ENCODE results near the gene ANKRD60. TPM values are rescaled to one million over a fixed set of nuclear protein-coding genes. Genes with fewer than 3 reads are reported as not detected.

ANKRD60 gene
- total RNA-seq, 2 donors from 2014 or later, result not detected

DNA sequence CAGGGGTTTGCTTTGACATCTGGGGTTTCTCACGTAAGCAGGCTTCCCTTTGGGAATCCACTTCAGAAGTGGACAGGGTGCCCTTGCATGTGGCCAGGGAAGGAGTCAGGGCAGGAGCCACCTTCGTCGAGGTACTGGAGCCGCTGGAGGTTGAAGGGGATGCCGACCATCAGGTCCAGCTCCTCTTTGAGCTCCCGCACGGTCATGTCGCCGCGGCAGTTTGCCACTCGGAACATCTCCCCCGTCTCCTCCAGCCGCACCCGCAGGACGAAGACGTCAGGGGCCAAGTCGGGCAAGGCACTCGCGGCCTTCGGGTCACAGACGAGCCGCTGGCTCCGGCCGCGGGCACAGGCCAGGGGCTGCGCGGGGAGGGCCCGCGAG is 360 bp downstream of the ANKRD60 start:
- Histone ChIP-seq H3K36me3 (ENCODE audit: control insufficient read depth, insufficient read depth, low read length) (peaks cover 13% of the 10 kb centered on the region), H3K27me3 (ENCODE audit: control insufficient read depth, insufficient read depth, low read length, poor library complexity, severe bottlenecking) (peaks cover 42% of the 10 kb centered on the region), H3K4me1 (ENCODE audit: control insufficient read depth, insufficient read depth, low read length) (peaks cover 3% of the 10 kb centered on the region), H3K27ac (ENCODE audit: low read depth, low read length) (no peak overlapping the region), H3K9ac (ENCODE audit: extremely low read depth, low read length, poor library complexity, severe bottlenecking) (no peak overlapping the region), H3K9me3 (ENCODE audit: control insufficient read depth, low read length) (no peaks in the 10 kb centered on the region), H3K4me3 (ENCODE audit: low read length) (no peak overlapping the region)
- H3K4me1 Mint-ChIP-seq, result peaks cover 21% of the 10 kb centered on the region
- TF ChIP-seq, protein P1, sequence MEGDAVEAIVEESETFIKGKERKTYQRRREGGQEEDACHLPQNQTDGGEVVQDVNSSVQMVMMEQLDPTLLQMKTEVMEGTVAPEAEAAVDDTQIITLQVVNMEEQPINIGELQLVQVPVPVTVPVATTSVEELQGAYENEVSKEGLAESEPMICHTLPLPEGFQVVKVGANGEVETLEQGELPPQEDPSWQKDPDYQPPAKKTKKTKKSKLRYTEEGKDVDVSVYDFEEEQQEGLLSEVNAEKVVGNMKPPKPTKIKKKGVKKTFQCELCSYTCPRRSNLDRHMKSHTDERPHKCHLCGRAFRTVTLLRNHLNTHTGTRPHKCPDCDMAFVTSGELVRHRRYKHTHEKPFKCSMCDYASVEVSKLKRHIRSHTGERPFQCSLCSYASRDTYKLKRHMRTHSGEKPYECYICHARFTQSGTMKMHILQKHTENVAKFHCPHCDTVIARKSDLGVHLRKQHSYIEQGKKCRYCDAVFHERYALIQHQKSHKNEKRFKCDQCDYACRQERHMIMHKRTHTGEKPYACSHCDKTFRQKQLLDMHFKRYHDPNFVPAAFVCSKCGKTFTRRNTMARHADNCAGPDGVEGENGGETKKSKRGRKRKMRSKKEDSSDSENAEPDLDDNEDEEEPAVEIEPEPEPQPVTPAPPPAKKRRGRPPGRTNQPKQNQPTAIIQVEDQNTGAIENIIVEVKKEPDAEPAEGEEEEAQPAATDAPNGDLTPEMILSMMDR (conservative IDR thresholded peaks at IDR 0.05), result no peak
- peak; percentile 73 for DNase-seq
- peaks cover 27% of the 10 kb centered on the region for H3K27me3 Mint-ChIP-seq (ENCODE audit: insufficient read depth)
- peak overlapping the region; percentile 79 for H3K27ac Mint-ChIP-seq
- 13 to 23% methylated on average over 19 to 29 of the region's 29 CpGs for WGBS, 2 experiments (ENCODE audit: insufficient coverage in 1 of 2, insufficient read length in 1 of 2)
- H3K4me3 Mint-ChIP-seq, result peak overlapping the region; percentile 61
- H3K9me3 Mint-ChIP-seq, result peaks cover 2% of the 10 kb centered on the region
- peaks cover 9% of the 10 kb centered on the region for H3K36me3 Mint-ChIP-seq (ENCODE audit: low read depth)

DNA sequence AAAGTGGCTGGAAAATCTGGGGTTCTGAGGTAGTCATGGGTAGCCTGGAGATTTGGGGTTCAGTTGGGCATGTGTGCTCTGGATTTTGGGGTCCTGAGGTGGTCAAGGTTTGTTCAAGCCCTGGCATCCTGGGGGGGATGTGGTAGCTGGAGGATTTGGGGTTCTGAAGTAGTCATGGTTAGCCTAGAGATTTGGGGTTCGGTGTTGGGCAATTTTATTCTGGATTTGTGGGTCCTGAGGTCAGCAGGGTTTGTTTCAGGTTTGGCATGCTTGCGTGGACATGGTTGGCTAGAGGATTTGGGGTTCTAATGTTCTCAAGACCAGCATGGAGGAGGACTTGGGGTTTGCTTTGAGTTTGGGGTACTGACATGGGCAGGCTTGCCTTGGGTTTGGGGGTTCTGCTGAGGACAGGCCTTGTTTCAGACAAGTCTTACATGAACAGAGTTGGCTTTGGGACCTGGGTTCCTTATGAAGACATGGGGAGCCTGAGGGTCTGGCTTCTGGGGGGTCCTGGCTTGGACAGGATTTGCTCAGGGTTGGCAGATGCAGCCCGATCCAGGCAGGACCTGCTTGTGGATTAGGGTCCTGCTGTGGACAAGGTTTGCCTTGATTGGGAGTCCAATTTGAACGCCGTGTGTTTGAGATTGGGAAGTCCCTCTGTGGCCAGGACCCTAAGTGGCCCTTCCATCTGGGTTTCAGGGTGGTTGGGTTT is 906 bp downstream of the ANKRD60 start:
- no peak overlapping the region for H3K4me3 ChIP-seq (ENCODE audit: low read length)
- no peaks in the 10 kb centered on the region for H3K9me3 ChIP-seq (ENCODE audit: control insufficient read depth, low read length)
- peaks cover 27% of the 10 kb centered on the region for H3K27me3 Mint-ChIP-seq (ENCODE audit: insufficient read depth)
- H3K9ac ChIP-seq (ENCODE audit: extremely low read depth, low read length, poor library complexity, severe bottlenecking), result no peak overlapping the region
- peaks cover 21% of the 10 kb centered on the region for H3K4me1 Mint-ChIP-seq
- peak overlapping the region; percentile 79 for H3K27ac Mint-ChIP-seq
- DNase-seq, result no peak
- WGBS, 2 experiments (ENCODE audit: insufficient coverage in 1 of 2, insufficient read length in 1 of 2), result 89 to 90% methylated on average over 3 to 5 of the region's 5 CpGs
- no peak overlapping the region for H3K27ac ChIP-seq (ENCODE audit: low read depth, low read length)
- peak overlapping the region; percentile 61 for H3K4me3 Mint-ChIP-seq
- H3K36me3 ChIP-seq (ENCODE audit: control insufficient read depth, insufficient read depth, low read length), result peaks cover 8% of the 10 kb centered on the region
- peaks cover 3% of the 10 kb centered on the region for H3K4me1 ChIP-seq (ENCODE audit: control insufficient read depth, insufficient read depth, low read length)
- H3K36me3 Mint-ChIP-seq (ENCODE audit: low read depth), result peaks cover 8% of the 10 kb centered on the region
- TF ChIP-seq, protein P1 (conservative IDR thresholded peaks at IDR 0.05), result no peak
- peaks cover 42% of the 10 kb centered on the region for H3K27me3 ChIP-seq (ENCODE audit: control insufficient read depth, insufficient read depth, low read length, poor library complexity, severe bottlenecking)
- peaks cover 2% of the 10 kb centered on the region for H3K9me3 Mint-ChIP-seq

DNA sequence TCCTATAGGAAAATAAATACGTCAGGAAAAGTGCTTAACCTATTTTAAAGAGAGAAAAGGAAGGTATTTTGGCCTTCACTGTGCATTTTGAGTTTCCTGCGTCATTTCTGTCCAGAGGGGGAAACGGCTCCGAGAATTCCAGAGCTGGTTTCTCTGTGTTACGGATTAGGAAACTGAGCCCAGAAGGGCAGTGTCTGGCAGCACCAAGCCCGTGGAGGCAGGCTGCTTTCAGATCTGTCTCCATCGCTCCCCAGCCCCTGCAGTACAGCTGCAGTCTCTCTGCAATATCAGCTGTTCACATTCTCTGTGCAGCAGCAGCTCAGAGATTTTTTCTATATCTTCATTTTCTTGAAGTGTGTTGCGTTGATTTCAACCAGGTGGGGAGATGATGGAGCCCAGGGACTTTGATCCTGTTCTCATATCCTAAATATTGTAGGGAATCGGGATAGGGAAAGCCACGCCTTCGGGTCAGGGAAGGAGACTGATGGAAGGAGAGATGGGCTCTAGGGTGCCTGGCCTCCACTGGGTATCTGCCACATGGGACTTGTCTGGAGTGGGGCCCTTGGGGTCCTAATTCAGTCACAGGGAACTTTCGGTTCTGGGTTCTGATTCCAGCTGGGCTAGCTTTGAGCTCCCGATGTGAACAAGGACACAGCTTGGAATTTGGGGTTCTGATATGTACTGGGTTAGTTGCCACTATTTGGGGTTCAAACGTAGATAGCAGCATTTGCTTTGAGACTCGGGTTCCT is 2.8 kb downstream of the ANKRD60 start:
- Mint-ChIP-seq H3K4me1 (peaks cover 21% of the 10 kb centered on the region), H3K27ac (no peak overlapping the region), H3K36me3 (ENCODE audit: low read depth) (no peaks in the 10 kb centered on the region), H3K4me3 (no peak overlapping the region), H3K27me3 (ENCODE audit: insufficient read depth) (peaks cover 29% of the 10 kb centered on the region), H3K9me3 (peaks cover 2% of the 10 kb centered on the region)
- H3K36me3 ChIP-seq (ENCODE audit: control insufficient read depth, insufficient read depth, low read length), result no peaks in the 10 kb centered on the region
- no peak overlapping the region for H3K9ac ChIP-seq (ENCODE audit: extremely low read depth, low read length, poor library complexity, severe bottlenecking)
- DNase-seq, result no peak
- H3K4me3 ChIP-seq (ENCODE audit: low read length), result no peak overlapping the region
- 90 to 93% methylated on average over 9 to 15 of the region's 15 CpGs for WGBS, 2 experiments (ENCODE audit: insufficient coverage in 1 of 2, insufficient read length in 1 of 2)
- H3K4me1 ChIP-seq (ENCODE audit: control insufficient read depth, insufficient read depth, low read length), result peaks cover 3% of the 10 kb centered on the region
- H3K27me3 ChIP-seq (ENCODE audit: control insufficient read depth, insufficient read depth, low read length, poor library complexity, severe bottlenecking), result peaks cover 42% of the 10 kb centered on the region
- no peak overlapping the region for H3K27ac ChIP-seq (ENCODE audit: low read depth, low read length)
- H3K9me3 ChIP-seq (ENCODE audit: control insufficient read depth, low read length), result no peaks in the 10 kb centered on the region
- TF ChIP-seq, protein P1 (conservative IDR thresholded peaks at IDR 0.05), result no peak
